ENCODE results near the gene AGAP5. TPM values are rescaled to one million over a fixed set of nuclear protein-coding genes. Genes with fewer than 3 reads are reported as not detected.

The AGAP5 gene
- total and polyA plus RNA-seq, 9 of the 15 experiments (the other 6 are each of a cell fraction or from before 2014, with no cell fraction given): 0.32 to 7.5 (median 5.3) TPM

GRCh38 chr10:73639286-73639685 lies 58.6 kb downstream of the AGAP5 start:
- Histone ChIP-seq H3K4me2 (ENCODE audit: insufficient read depth, low read length) (no peak overlapping the region), H3K27me3 (ENCODE audit: control insufficient read depth in 2 of 2, insufficient read depth in 2 of 2, low read length in 2 of 2) (peaks cover 17 to 22% of the 10 kb centered on the region in 2 experiments; a peak in 4 of 5 replicates), H3K9me1 (ENCODE audit: control insufficient read depth, insufficient read depth, low read length) (no peaks in the 10 kb centered on the region), H3K79me2 (ENCODE audit: control insufficient read depth, insufficient read depth, low read length) (no peaks in the 10 kb centered on the region), H3K4me3 (no peak overlapping the region), H3K36me3 (ENCODE audit: control insufficient read depth, insufficient read depth, low read length) (no peaks in the 10 kb centered on the region), H3K9ac (ENCODE audit: insufficient read depth in 1 of 2, low read depth in 2 of 2, low read length in 2 of 2) (no peak overlapping the region), H3K4me1 (replicated peaks in 1 of 2; ENCODE audit: control insufficient read depth in 2 of 2, insufficient read depth in 2 of 2, low read length in 2 of 2) (peaks cover 5 to 6% of the 10 kb centered on the region in 2 experiments; a peak in 4 of 5 replicates), H2AFZ (ENCODE audit: low read depth, low read length) (no peak overlapping the region), H3K27ac (ENCODE audit: extremely low read depth, low read depth, low read length) (no peak overlapping the region), H3K9me3 (replicated peaks; ENCODE audit: control insufficient read depth, insufficient read depth, low read depth, low read length) (no peaks in the 10 kb centered on the region), H4K20me1 (replicated peaks; ENCODE audit: control insufficient read depth, insufficient read depth, low read length) (no peaks in the 10 kb centered on the region; the same call in 1 of the 2 replicates)
- intact Hi-C loops (cut with micrococcal nuclease) (no loop called here), in situ Hi-C loops (cut with MboI) (no loop called here)
- ChIA-PET CTCF (ENCODE audit: low intra/inter-chr PET ratio) (no interaction called here), POLR2A (interaction anchor here (2.6 kb wide), 1 partner anchor 9 kb away, joined by 12 read pairs; no protein-coding TSS in a partner anchor)
- no TSS peak for BruUV-seq (replicated peaks)
- ATAC-seq: no peak
- FAIRE-seq: no peak
- peak in 1 of 4 experiments; percentile 5 for DNase-seq (ENCODE audit: extremely low read depth in 1 of 4, low spot score in 3 of 4)
- 25% methylated on average over 3 of the region's 3 CpGs for WGBS (ENCODE audit: insufficient coverage, low coverage, missing lambda C conversion rate)
- TF ChIP-seq FOS (IDR thresholded peaks at IDR 0.05; ENCODE audit: extremely low read depth, insufficient read length): no peak

GRCh38 chr10:73635781-73636180 lies 62.1 kb downstream of the AGAP5 start:
- H3K4me3 ChIP-seq: no peak overlapping the region
- intact Hi-C loops (cut with micrococcal nuclease) (no loop called here), in situ Hi-C loops (cut with MboI) (no loop called here)
- BruUV-seq (replicated peaks): no TSS peak
- CTCF ChIA-PET (ENCODE audit: low intra/inter-chr PET ratio): no interaction called here
- H3K4me1 ChIP-seq (replicated peaks in 1 of 2; ENCODE audit: control insufficient read depth in 2 of 2, insufficient read depth in 2 of 2, low read length in 2 of 2): peaks cover 0 to 4% of the 10 kb centered on the region in 2 experiments; a peak in 3 of 5 replicates
- DNase-seq (ENCODE audit: extremely low read depth in 1 of 4, low spot score in 3 of 4) (peak in 2 of 4 experiments; percentile 8 to 25), ATAC-seq (peak; percentile 57), FAIRE-seq (no peak)
- H3K4me2 ChIP-seq (ENCODE audit: insufficient read depth, low read length): no peak overlapping the region
- WGBS (ENCODE audit: insufficient coverage, low coverage, missing lambda C conversion rate): 0% methylated on average over 1 of the region's 1 CpG
- H3K79me2 ChIP-seq (ENCODE audit: control insufficient read depth, insufficient read depth, low read length): no peaks in the 10 kb centered on the region
- H2AFZ ChIP-seq (ENCODE audit: low read depth, low read length): no peak overlapping the region
- no peaks in the 10 kb centered on the region for H3K36me3 ChIP-seq (ENCODE audit: control insufficient read depth, insufficient read depth, low read length)
- H3K9ac ChIP-seq (ENCODE audit: insufficient read depth in 1 of 2, low read depth in 2 of 2, low read length in 2 of 2): no peak overlapping the region
- H4K20me1 ChIP-seq (replicated peaks; ENCODE audit: control insufficient read depth, insufficient read depth, low read length): no peaks in the 10 kb centered on the region
- no peak overlapping the region for H3K27ac ChIP-seq (ENCODE audit: extremely low read depth, low read depth, low read length)
- H3K27me3 ChIP-seq (ENCODE audit: control insufficient read depth in 2 of 2, insufficient read depth in 2 of 2, low read length in 2 of 2): peaks cover 9 to 14% of the 10 kb centered on the region in 2 experiments; a peak in 3 of 5 replicates
- POLR2A ChIA-PET: interaction anchor here (0.7 to 1.7 kb wide), 6 partner anchors 9 to 473 kb away, joined by 3 to 18 read pairs (median 3); no protein-coding TSS in a partner anchor
- TF ChIP-seq ZNF316 (IDR thresholded peaks at IDR 0.05): peak; percentile 65
- TF ChIP-seq THRA (IDR thresholded peaks at IDR 0.05): no peak
- no peaks in the 10 kb centered on the region for H3K9me3 ChIP-seq (replicated peaks; ENCODE audit: control insufficient read depth, insufficient read depth, low read depth, low read length)
- H3K9me1 ChIP-seq (ENCODE audit: control insufficient read depth, insufficient read depth, low read length): no peaks in the 10 kb centered on the region
